Measurements from ENCODE around the gene TMPRSS4.

GRCh38 chr11:118061586-118062125 lies 15.2 kb upstream of the TMPRSS4 start:
- TF ChIP-seq JUND (IDR thresholded peaks at IDR 0.05) (no peak), CTCF (IDR thresholded peaks at IDR 0.05 in 2 of 3, conservative IDR thresholded peaks at IDR 0.05 in 1 of 3; ENCODE audit: borderline replicate concordance in 1 of 3, insufficient read depth in 1 of 3, low read depth in 2 of 3, low read length in 2 of 3) (no peak), EZH2 (IDR thresholded peaks at IDR 0.05) (no peak), ZNF274 (IDR thresholded peaks at IDR 0.05; ENCODE audit: low read depth, low read length) (no peak), POLR2A (IDR thresholded peaks at IDR 0.05; ENCODE audit: borderline replicate concordance, extremely low read depth, insufficient read depth, insufficient read length) (no peak), POLR2AphosphoS5 (IDR thresholded peaks at IDR 0.05; ENCODE audit: low read depth, low read length) (no peak), SRF (IDR thresholded peaks at IDR 0.05; ENCODE audit: low read depth) (no peak), EGR1 (IDR thresholded peaks at IDR 0.05; ENCODE audit: low read depth) (no peak), SIN3A (IDR thresholded peaks at IDR 0.05; ENCODE audit: low read depth) (no peak), TCF7L2 (IDR thresholded peaks at IDR 0.05; ENCODE audit: borderline replicate concordance, extremely low read depth, insufficient read depth, insufficient read length) (no peak), YY1 (IDR thresholded peaks at IDR 0.05; ENCODE audit: extremely low read depth, insufficient replicate concordance, low read depth, low read length) (no peak), RAD21 (IDR thresholded peaks at IDR 0.05; ENCODE audit: low read depth) (no peak), MAX (IDR thresholded peaks at IDR 0.05) (no peak), CEBPB (IDR thresholded peaks at IDR 0.05; ENCODE audit: low read depth) (no peak)

Data from HCT116 (cell line).